Naive B cell (primary cell): Measurements from ENCODE around the gene VOPP1. TPM values are rescaled to one million over a fixed set of nuclear protein-coding genes. Genes with fewer than 3 reads are reported as not detected.

ENCODE experiments used
- ATAC-seq, 2 donors: fragments of 150-1000 bp; cut with Tn5 transposase; 2 replicates each; pipeline ENCODE4 v1.10.0; 2021; ENCODE audit warnings: low read depth in 2 of 2, mild to moderate bottlenecking in 2 of 2, moderate library complexity in 2 of 2
- DNase-seq: peaks from one replicate; pipeline ENCODE4 v3.0.0; 2022
- H3K27ac Mint-ChIP-seq, 6 donors: one replicate each; pipeline ENCODE4 v1.8.0; 2020 to 2022; ENCODE audit warnings: mild to moderate bottlenecking in 6 of 6, mixed read lengths in 6 of 6, moderate library complexity in 5 of 6, inconsistent platforms in 2 of 6
- H3K27me3 Mint-ChIP-seq, 3 donors: one replicate each; pipeline ENCODE4 v1.8.0; 2021 to 2022; ENCODE audit warnings: mixed read lengths in 3 of 3, mild to moderate bottlenecking in 1 of 3
- H3K36me3 Mint-ChIP-seq, 2 donors: one replicate each; pipeline ENCODE4 v1.8.0; 2020 to 2022; ENCODE audit warnings: mixed read lengths in 2 of 2, inconsistent platforms in 1 of 2, mild to moderate bottlenecking in 1 of 2
- H3K4me1 Mint-ChIP-seq, 3 donors: one replicate each; pipeline ENCODE4 v1.8.0; 2020 to 2022; ENCODE audit warnings: mixed read lengths in 3 of 3, inconsistent platforms in 1 of 3, mild to moderate bottlenecking in 1 of 3, moderate library complexity in 1 of 3
- H3K4me3 Mint-ChIP-seq, 8 donors: one replicate each; pipeline ENCODE4 v1.8.0; 2020 to 2022; ENCODE audit warnings: mild to moderate bottlenecking in 8 of 8, mixed read lengths in 8 of 8, moderate library complexity in 8 of 8, inconsistent platforms in 2 of 8
- H3K9me3 Mint-ChIP-seq, 7 donors: one replicate each; pipeline ENCODE4 v1.8.0; 2020 to 2022; ENCODE audit warnings: mixed read lengths in 7 of 7, mild to moderate bottlenecking in 5 of 7, inconsistent platforms in 2 of 7, moderate library complexity in 1 of 7
- polyA plus RNA-seq, 6 donors: library from polyadenylated mRNA; unstranded; fragments of 300-500 nt; fragmentation: Illumina TruSeq; gene quantifications; one replicate each; pipeline ENCODE4 v1.2.3, GENCODE V29; 2021; ENCODE audit warnings: low read depth in 6 of 6

Gene VOPP1
- polyA plus RNA-seq, 6 donors from 2014 or later, result 27.5 to 78.6 (median 34.2) TPM

DNA sequence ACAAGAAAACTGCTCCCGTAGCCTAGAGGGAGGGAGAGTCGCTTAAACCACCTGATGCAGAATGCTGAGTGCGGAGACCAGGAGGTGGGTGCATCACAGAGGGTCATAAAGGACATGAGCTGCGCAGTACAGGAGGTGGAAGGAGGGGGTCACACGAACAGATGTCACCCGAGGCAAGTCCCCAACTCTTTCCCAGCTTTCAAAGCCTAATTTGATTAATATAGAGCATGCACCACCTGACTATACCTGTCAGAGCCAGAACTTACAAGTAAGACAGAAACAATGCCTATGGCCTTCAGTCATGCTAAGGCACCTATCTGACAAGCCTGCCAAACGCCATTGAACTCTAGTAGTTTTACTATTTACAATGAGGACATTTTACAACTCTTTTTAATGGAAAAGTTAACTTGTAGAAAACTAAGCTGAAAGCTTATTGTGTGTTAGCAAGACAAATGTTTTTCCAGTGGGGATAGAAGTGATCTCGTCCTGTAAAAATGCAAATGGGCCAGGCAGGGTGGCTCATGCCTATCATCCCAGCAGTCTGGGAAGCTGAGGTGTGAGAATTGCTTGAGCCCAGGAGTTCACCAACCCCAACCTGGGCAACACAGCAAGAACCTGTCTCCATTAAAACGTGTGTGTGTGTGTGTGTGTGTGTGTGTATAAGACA is 1.1 kb upstream of the VOPP1 start:
- DNase-seq (no peak), ATAC-seq (no peak)
- Mint-ChIP-seq H3K36me3 (no peaks in the 10 kb centered on the region), H3K9me3 (peaks cover 0 to 3% (median 0%) of the 10 kb centered on the region in 7 donors), H3K4me1 (peaks cover 39 to 49% (median 42%) of the 10 kb centered on the region in 3 donors), H3K27me3 (no peaks in the 10 kb centered on the region), H3K4me3 (peak overlapping the region; percentile 82 to 98 (median 94)), H3K27ac (peak overlapping the region; percentile 70 to 96 (median 87))

GRCh38 chr7:55571511-55572377 is 558 bp downstream of the VOPP1 start:
- Mint-ChIP-seq H3K27me3 (no peaks in the 10 kb centered on the region), H3K36me3 (no peaks in the 10 kb centered on the region), H3K27ac (peak overlapping the region; percentile 89 to 96 (median 94)), H3K9me3 (no peaks in the 10 kb centered on the region), H3K4me3 (peak overlapping the region; percentile 82 to 98 (median 93)), H3K4me1 (peaks cover 53 to 66% (median 58%) of the 10 kb centered on the region in 3 donors)
- ATAC-seq (peak; percentile 50 to 52), DNase-seq (peak; percentile 74)

- H3K4me3 Mint-ChIP-seq, result peak overlapping the region; percentile 82 to 98 (median 93)
- ATAC-seq, result no peak
- H3K27me3 Mint-ChIP-seq, result no peaks in the 10 kb centered on the region
- no peak for DNase-seq
- peaks cover 57 to 72% (median 66%) of the 10 kb centered on the region in 3 donors for H3K4me1 Mint-ChIP-seq
- no peaks in the 10 kb centered on the region for H3K36me3 Mint-ChIP-seq
- no peaks in the 10 kb centered on the region for H3K9me3 Mint-ChIP-seq
- H3K27ac Mint-ChIP-seq, result peak overlapping the region; percentile 89 to 96 (median 94)
These were observed 1.4 kb downstream of the VOPP1 start for GRCh38 chr7:55570939-55571338.

- Mint-ChIP-seq H3K4me3 (peak overlapping the region; percentile 75 to 98 (median 84)), H3K36me3 (no peaks in the 10 kb centered on the region), H3K27me3 (no peaks in the 10 kb centered on the region), H3K4me1 (peaks cover 63 to 78% (median 72%) of the 10 kb centered on the region in 3 donors), H3K9me3 (no peaks in the 10 kb centered on the region), H3K27ac (peak overlapping the region in 5 of 6 donors; percentile 41 to 93 (median 92))
- ATAC-seq (peak; percentile 11 to 18), DNase-seq (peak; percentile 33)
These were observed 2.0 kb downstream of the VOPP1 start for GRCh38 chr7:55570218-55570873.

- H3K4me1 Mint-ChIP-seq, result peaks cover 69 to 84% (median 78%) of the 10 kb centered on the region in 3 donors
- peak overlapping the region; percentile 75 to 98 (median 82) for H3K4me3 Mint-ChIP-seq
- H3K9me3 Mint-ChIP-seq, result no peaks in the 10 kb centered on the region
- no peaks in the 10 kb centered on the region for H3K36me3 Mint-ChIP-seq
- ATAC-seq (peak in 1 of 2 donors; percentile 7), DNase-seq (no peak)
- H3K27ac Mint-ChIP-seq, result peak overlapping the region in 5 of 6 donors; percentile 81 to 93 (median 92)
- no peaks in the 10 kb centered on the region for H3K27me3 Mint-ChIP-seq
These were observed 2.5 kb downstream of the VOPP1 start for GRCh38 chr7:55569797-55570196.

DNA sequence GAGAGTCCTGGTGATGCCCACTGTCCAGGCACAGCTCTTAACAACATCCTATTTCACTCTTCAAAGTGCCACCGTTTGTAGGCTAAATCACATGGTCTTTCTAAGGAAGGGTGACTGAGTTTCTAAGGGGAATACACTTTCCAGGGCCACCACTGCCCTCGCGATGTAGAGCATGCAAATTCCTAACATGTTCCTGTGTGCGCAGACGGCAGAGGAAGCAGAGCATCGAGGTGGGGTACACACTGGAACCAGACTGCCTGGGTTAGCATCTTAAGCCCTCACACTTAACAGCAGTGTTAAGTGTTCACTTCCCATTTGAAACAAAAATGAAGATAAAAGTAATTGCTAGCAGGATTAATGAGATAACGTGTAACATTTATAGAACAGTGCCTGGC is 3.0 kb downstream of the VOPP1 start:
- H3K4me3 Mint-ChIP-seq, result peak overlapping the region; percentile 75 to 98 (median 82)
- no peaks in the 10 kb centered on the region for H3K27me3 Mint-ChIP-seq
- no peaks in the 10 kb centered on the region for H3K36me3 Mint-ChIP-seq
- H3K27ac Mint-ChIP-seq, result peak overlapping the region; percentile 80 to 93 (median 89)
- ATAC-seq (peak; percentile 26 to 36), DNase-seq (peak; percentile 28)
- H3K4me1 Mint-ChIP-seq, result peaks cover 72 to 86% (median 80%) of the 10 kb centered on the region in 3 donors
- no peaks in the 10 kb centered on the region for H3K9me3 Mint-ChIP-seq

DNA sequence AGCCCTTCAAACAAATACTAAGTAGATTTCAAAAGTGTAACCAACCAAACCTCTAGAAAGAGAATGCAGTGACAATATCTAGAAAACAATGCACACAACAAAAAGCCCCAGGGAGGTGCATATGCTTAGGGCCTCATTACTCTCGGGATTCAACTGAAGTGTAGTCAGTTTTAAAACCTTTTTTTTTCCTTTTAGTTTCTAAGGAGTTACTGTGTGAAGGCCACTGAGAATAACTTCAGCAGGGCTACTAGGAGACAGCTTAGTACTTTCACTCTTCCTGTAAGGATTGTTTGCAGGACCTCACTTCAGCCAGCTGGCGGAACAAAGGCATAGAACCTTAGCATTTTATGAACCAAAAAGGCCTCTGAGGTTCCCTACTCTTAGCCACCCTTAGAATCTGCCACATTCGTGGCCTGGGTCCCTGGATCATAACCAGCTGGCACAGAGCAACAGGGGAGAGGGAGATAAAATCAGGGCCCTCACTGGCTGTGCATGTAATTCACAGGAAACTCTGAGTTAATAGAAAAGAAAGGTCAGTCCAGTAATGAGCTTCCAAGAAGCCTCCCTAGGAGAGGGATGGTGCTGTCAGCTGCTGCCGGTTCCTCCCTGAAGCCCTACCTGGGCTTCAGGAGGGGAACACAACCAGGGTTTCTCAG is 3.6 kb downstream of the VOPP1 start:
- no peaks in the 10 kb centered on the region for H3K9me3 Mint-ChIP-seq
- peak overlapping the region; percentile 80 to 93 (median 89) for H3K27ac Mint-ChIP-seq
- no peaks in the 10 kb centered on the region for H3K36me3 Mint-ChIP-seq
- H3K4me1 Mint-ChIP-seq, result peaks cover 72 to 86% (median 80%) of the 10 kb centered on the region in 3 donors
- H3K27me3 Mint-ChIP-seq, result no peaks in the 10 kb centered on the region
- DNase-seq, result no peak
- H3K4me3 Mint-ChIP-seq, result peak overlapping the region; percentile 75 to 98 (median 82)
- ATAC-seq, result no peak

GRCh38 chr7:55567571-55567970 is 4.7 kb downstream of the VOPP1 start:
- no peaks in the 10 kb centered on the region for H3K36me3 Mint-ChIP-seq
- no peaks in the 10 kb centered on the region for H3K27me3 Mint-ChIP-seq
- no peaks in the 10 kb centered on the region for H3K9me3 Mint-ChIP-seq
- DNase-seq (no peak), ATAC-seq (no peak)
- H3K4me1 Mint-ChIP-seq, result peaks cover 65 to 80% (median 73%) of the 10 kb centered on the region in 3 donors
- H3K4me3 Mint-ChIP-seq, result peak overlapping the region in 5 of 8 donors; percentile 28 to 84 (median 51)
- H3K27ac Mint-ChIP-seq, result peak overlapping the region; percentile 10 to 92 (median 70)

GRCh38 chr7:55565681-55566080 is 6.6 kb downstream of the VOPP1 start:
- ATAC-seq, result no peak
- no peaks in the 10 kb centered on the region for H3K27me3 Mint-ChIP-seq
- H3K27ac Mint-ChIP-seq, result peak overlapping the region in 4 of 6 donors; percentile 44 to 92 (median 80)

DNA sequence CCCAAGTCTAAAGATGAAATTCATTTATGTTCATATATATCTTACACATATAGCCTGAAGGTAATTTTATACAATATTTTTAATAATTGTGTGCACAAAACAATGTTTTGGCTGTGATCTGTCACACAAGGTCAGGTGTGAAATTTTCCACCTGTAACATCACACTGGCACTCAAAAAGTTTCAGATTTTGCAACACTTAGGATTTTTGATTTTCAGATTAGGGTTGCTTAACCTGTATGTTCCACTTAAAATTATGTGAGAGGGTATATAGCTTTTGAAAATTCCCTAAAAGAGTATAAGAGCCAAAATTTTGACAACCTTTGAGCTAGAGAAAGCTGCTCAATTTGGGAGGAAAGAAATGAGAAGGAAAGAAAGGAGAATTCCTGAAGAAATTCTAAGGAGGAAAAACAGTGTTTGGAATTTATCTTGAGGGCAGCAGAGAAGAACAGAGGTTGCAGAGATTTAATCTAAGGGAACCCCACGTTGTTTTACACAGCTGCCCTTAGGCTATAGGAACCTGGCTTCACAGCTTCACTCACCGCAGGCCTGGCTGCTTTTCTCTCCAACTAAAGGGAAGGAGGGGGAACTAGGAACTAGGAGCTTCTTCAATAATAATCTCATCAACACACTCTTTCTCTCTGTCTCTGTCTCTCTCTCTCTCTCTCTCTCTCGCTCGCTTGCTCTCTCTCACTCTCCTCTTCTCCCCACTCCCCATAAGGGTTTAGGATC is 8.5 kb downstream of the VOPP1 start:
- ATAC-seq, result no peak
- Mint-ChIP-seq H3K4me1 (peaks cover 83 to 91% (median 91%) of the 10 kb centered on the region in 3 donors), H3K27me3 (no peaks in the 10 kb centered on the region), H3K9me3 (no peaks in the 10 kb centered on the region), H3K36me3 (no peaks in the 10 kb centered on the region), H3K4me3 (peak overlapping the region in 1 of 8 donors; percentile 1), H3K27ac (peak overlapping the region in 5 of 6 donors; percentile 81 to 92 (median 85))
- no peak for DNase-seq

More at GRCh38 chr7:55565681-55566080, 6.6 kb downstream of the VOPP1 start:
- Mint-ChIP-seq H3K4me1 (peaks cover 84 to 91% (median 91%) of the 10 kb centered on the region in 3 donors), H3K4me3 (peak overlapping the region in 4 of 8 donors; percentile 49 to 74 (median 72)), H3K9me3 (no peaks in the 10 kb centered on the region), H3K36me3 (no peaks in the 10 kb centered on the region)
- DNase-seq, result no peak

GRCh38 chr7:55561690-55562089 is 10.6 kb downstream of the VOPP1 start:
- no peaks in the 10 kb centered on the region for H3K36me3 Mint-ChIP-seq
- peak overlapping the region in 1 of 8 donors; percentile 66 for H3K4me3 Mint-ChIP-seq
- peak overlapping the region in 5 of 6 donors; percentile 35 to 88 (median 86) for H3K27ac Mint-ChIP-seq
- peaks cover 82 to 91% (median 91%) of the 10 kb centered on the region in 3 donors for H3K4me1 Mint-ChIP-seq
- no peaks in the 10 kb centered on the region for H3K9me3 Mint-ChIP-seq
- no peak for ATAC-seq
- no peak for DNase-seq
- H3K27me3 Mint-ChIP-seq, result no peaks in the 10 kb centered on the region
